Natural killer cell (primary cell): Measurements from ENCODE around the gene DPYD. TPM values are rescaled to one million over a fixed set of nuclear protein-coding genes. Genes with fewer than 3 reads are reported as not detected.

ENCODE experiments used
- ATAC-seq, 3 donors: fragments of 150-1000 bp in 2 of 3; fragments of 200-7000 bp in 1 of 3; cut with Tn5 transposase; 1 replicate in 1 of 3; 2 replicates in 2 of 3; pipeline ENCODE4 v1.10.0; 2021; ENCODE audit warnings: mild to moderate bottlenecking in 2 of 3, moderate library complexity in 2 of 3
- DNase-seq, 2 donors: peaks; one replicate each; pipeline versions ENCODE4 v3.0.0 to v3.0.0-alpha.2; 2013 to 2021; ENCODE audit warnings: mixed read lengths in 1 of 2
- H3K27ac ChIP-seq: one replicate; pipeline ENCODE4 v1.5.1; 2013; ENCODE audit warnings: mild to moderate bottlenecking, low read length
- H3K27me3 ChIP-seq: one replicate; pipeline ENCODE4 v1.6.1; 2013; ENCODE audit warnings: low read length; ENCODE audit not compliant: control insufficient read depth, insufficient read depth
- H3K36me3 ChIP-seq: one replicate; pipeline ENCODE4 v1.6.1; 2013; ENCODE audit warnings: low read length; ENCODE audit not compliant: control insufficient read depth, insufficient read depth
- H3K4me1 ChIP-seq: one replicate; pipeline ENCODE4 v1.6.1; 2013; ENCODE audit warnings: low read length; ENCODE audit not compliant: control insufficient read depth, insufficient read depth
- H3K4me3 ChIP-seq: one replicate; pipeline ENCODE4 v1.5.1; 2013; ENCODE audit warnings: low read length
- H3K9me3 ChIP-seq: one replicate; pipeline ENCODE4 v1.6.1; 2013; ENCODE audit warnings: low read length; ENCODE audit not compliant: control insufficient read depth, insufficient read depth
- H3K27ac Mint-ChIP-seq, 2 donors: one replicate each; pipeline ENCODE4 v1.8.0; 2022; ENCODE audit warnings: mild to moderate bottlenecking in 2 of 2, mixed read lengths in 2 of 2, moderate library complexity in 1 of 2
- H3K27me3 Mint-ChIP-seq, 2 donors: one replicate each; pipeline ENCODE4 v1.8.0; 2022; ENCODE audit warnings: low read depth in 2 of 2, mixed read lengths in 2 of 2
- H3K36me3 Mint-ChIP-seq: one replicate; pipeline ENCODE4 v1.8.0; 2022; ENCODE audit warnings: mixed read lengths
- H3K4me1 Mint-ChIP-seq, 2 donors: one replicate each; pipeline ENCODE4 v1.8.0; 2022; ENCODE audit warnings: mixed read lengths in 2 of 2
- H3K4me3 Mint-ChIP-seq: one replicate; pipeline ENCODE4 v1.8.0; 2022; ENCODE audit warnings: mild to moderate bottlenecking, moderate library complexity, mixed read lengths
- H3K9me3 Mint-ChIP-seq, 2 donors: one replicate each; pipeline ENCODE4 v1.8.0; 2022; ENCODE audit warnings: mixed read lengths in 2 of 2
- CTCF ChIP-seq: fragments of 200-600 bp; IDR thresholded peaks from one replicate; pipeline ENCODE4 v1.8.0; 2022; ENCODE audit warnings: antibody characterized with exemption
- WGBS: methylation state at CpG from one replicate; pipeline ENCODE4 v1.1.7; 2013; ENCODE audit warnings: missing lambda C conversion rate; ENCODE audit not compliant: insufficient coverage; 5-methylcytosine and 5-hydroxymethylcytosine counted together
- intact Hi-C: fragments of 100-400 bp; cut with micrococcal nuclease; formaldehyde crosslinking; loops from one replicate; pipeline ENCODE4 v1.14.2; 2022
- total RNA-seq, 4 donors: library from RNA; stranded (reverse); fragments of 120-200 nt in 1 of 4; gene quantifications; one replicate each; pipeline versions ENCODE4 v1.2.3 to v1.2.4, GENCODE V29; 2013 to 2022

Gene DPYD
- total RNA-seq, 3 donors from 2014 or later (not counting 1 experiment from before 2014, with no cell fraction given) = 56.6 to 66.7 (median 56.9) TPM

- H3K27me3 Mint-ChIP-seq = no peaks in the 10 kb centered on the region
- intact Hi-C loops = no loop called here
- peaks cover 21 to 31% of the 10 kb centered on the region in 2 donors for H3K4me1 Mint-ChIP-seq
- ATAC-seq (no peak), DNase-seq (no peak)
- H3K4me3 ChIP-seq = no peak overlapping the region
- no peaks in the 10 kb centered on the region for H3K9me3 ChIP-seq
- H3K9me3 Mint-ChIP-seq = peaks cover 0 to 2% of the 10 kb centered on the region in 2 donors
- H3K4me3 Mint-ChIP-seq = no peak overlapping the region
- TF ChIP-seq CTCF = no peak
- no peaks in the 10 kb centered on the region for H3K36me3 Mint-ChIP-seq
- no peaks in the 10 kb centered on the region for H3K4me1 ChIP-seq
- peak overlapping the region in 1 of 2 donors; percentile 66 for H3K27ac Mint-ChIP-seq
- peaks cover under 1% of the 10 kb centered on the region for H3K36me3 ChIP-seq
- H3K27me3 ChIP-seq = no peaks in the 10 kb centered on the region
- H3K27ac ChIP-seq = no peak overlapping the region
Observed at GRCh38 chr1:97726386-97726785, 194.4 kb downstream of the DPYD start.

GRCh38 chr1:97721221-97721620 is 199.6 kb downstream of the DPYD start:
- Histone ChIP-seq H3K4me1 (no peaks in the 10 kb centered on the region), H3K36me3 (peaks cover 10% of the 10 kb centered on the region), H3K9me3 (no peaks in the 10 kb centered on the region), H3K27me3 (no peaks in the 10 kb centered on the region), H3K4me3 (no peak overlapping the region), H3K27ac (no peak overlapping the region)
- DNase-seq (no peak), ATAC-seq (no peak)
- Mint-ChIP-seq H3K27ac (no peak overlapping the region), H3K4me1 (peaks cover 14 to 17% of the 10 kb centered on the region in 2 donors), H3K4me3 (no peak overlapping the region), H3K27me3 (no peaks in the 10 kb centered on the region), H3K9me3 (peaks cover 0 to 4% of the 10 kb centered on the region in 2 donors), H3K36me3 (peaks cover 8% of the 10 kb centered on the region)
- TF ChIP-seq CTCF = no peak
- WGBS = no CpG with 5 or more reads among the region's 2 CpGs
- intact Hi-C loops = no loop called here

- H3K9me3 ChIP-seq = no peaks in the 10 kb centered on the region
- no CpG with 5 or more reads among the region's 5 CpGs for WGBS
- H3K27ac Mint-ChIP-seq = no peak overlapping the region
- ATAC-seq = no peak
- no peaks in the 10 kb centered on the region for H3K4me1 ChIP-seq
- no peak overlapping the region for H3K4me3 ChIP-seq
- peaks cover 6% of the 10 kb centered on the region for H3K36me3 Mint-ChIP-seq
- H3K4me1 Mint-ChIP-seq = no peaks in the 10 kb centered on the region
- no peak for TF ChIP-seq CTCF
- intact Hi-C loops = no loop called here
- H3K27me3 ChIP-seq = no peaks in the 10 kb centered on the region
- no peak overlapping the region for H3K4me3 Mint-ChIP-seq
- H3K9me3 Mint-ChIP-seq = peaks cover 0 to 2% of the 10 kb centered on the region in 2 donors
- H3K27ac ChIP-seq = no peak overlapping the region
- no peak for DNase-seq
- H3K36me3 ChIP-seq = no peaks in the 10 kb centered on the region
- H3K27me3 Mint-ChIP-seq = no peaks in the 10 kb centered on the region
Observed at GRCh38 chr1:97712980-97713379, 207.9 kb downstream of the DPYD start.

- Mint-ChIP-seq H3K27ac (no peak overlapping the region), H3K4me3 (no peak overlapping the region), H3K27me3 (no peaks in the 10 kb centered on the region), H3K36me3 (no peaks in the 10 kb centered on the region), H3K4me1 (no peaks in the 10 kb centered on the region), H3K9me3 (no peaks in the 10 kb centered on the region)
- no peaks in the 10 kb centered on the region for H3K9me3 ChIP-seq
- H3K27me3 ChIP-seq = no peaks in the 10 kb centered on the region
- H3K4me3 ChIP-seq = no peak overlapping the region
- no peak for ATAC-seq
- no peak for TF ChIP-seq CTCF
- no peak for DNase-seq
- H3K4me1 ChIP-seq = no peaks in the 10 kb centered on the region
- H3K27ac ChIP-seq = no peak overlapping the region
- no peaks in the 10 kb centered on the region for H3K36me3 ChIP-seq
- intact Hi-C loops = no loop called here
- no CpG with 5 or more reads among the region's 1 CpG for WGBS
Observed at GRCh38 chr1:97711858-97712257, 209.0 kb downstream of the DPYD start.
